AG10803 (cell line): ENCODE results near the gene ANKMY2.

Source experiments
- DNase-seq: peaks from one replicate; pipeline ENCODE4 v3.0.0; 2010; ENCODE audit warnings: low read depth
- H3K4me3 ChIP-seq: 2 replicates; pipeline ENCODE4 v1.5.1; 2011; ENCODE audit warnings: mild to moderate bottlenecking, low read length, control low read depth
- TF ChIP-seq, protein P1 (sequence below): conservative IDR thresholded peaks from 2 replicates; pipeline ENCODE4 v1.5.1; 2011; ENCODE audit warnings: mild to moderate bottlenecking, low read length, control low read depth, inconsistent platforms

The ANKMY2 gene

GRCh38 chr7:16649196-16649595 is 3.6 kb upstream of the ANKMY2 start:
- TF ChIP-seq, protein P1, sequence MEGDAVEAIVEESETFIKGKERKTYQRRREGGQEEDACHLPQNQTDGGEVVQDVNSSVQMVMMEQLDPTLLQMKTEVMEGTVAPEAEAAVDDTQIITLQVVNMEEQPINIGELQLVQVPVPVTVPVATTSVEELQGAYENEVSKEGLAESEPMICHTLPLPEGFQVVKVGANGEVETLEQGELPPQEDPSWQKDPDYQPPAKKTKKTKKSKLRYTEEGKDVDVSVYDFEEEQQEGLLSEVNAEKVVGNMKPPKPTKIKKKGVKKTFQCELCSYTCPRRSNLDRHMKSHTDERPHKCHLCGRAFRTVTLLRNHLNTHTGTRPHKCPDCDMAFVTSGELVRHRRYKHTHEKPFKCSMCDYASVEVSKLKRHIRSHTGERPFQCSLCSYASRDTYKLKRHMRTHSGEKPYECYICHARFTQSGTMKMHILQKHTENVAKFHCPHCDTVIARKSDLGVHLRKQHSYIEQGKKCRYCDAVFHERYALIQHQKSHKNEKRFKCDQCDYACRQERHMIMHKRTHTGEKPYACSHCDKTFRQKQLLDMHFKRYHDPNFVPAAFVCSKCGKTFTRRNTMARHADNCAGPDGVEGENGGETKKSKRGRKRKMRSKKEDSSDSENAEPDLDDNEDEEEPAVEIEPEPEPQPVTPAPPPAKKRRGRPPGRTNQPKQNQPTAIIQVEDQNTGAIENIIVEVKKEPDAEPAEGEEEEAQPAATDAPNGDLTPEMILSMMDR = no peak
- DNase-seq = no peak
- H3K4me3 ChIP-seq = no peak overlapping the region

- no peak for DNase-seq
- no peak overlapping the region for H3K4me3 ChIP-seq
- TF ChIP-seq, protein P1 = no peak
Measured at GRCh38 chr7:16648551-16648950, 3.0 kb upstream of the ANKMY2 start.

DNA sequence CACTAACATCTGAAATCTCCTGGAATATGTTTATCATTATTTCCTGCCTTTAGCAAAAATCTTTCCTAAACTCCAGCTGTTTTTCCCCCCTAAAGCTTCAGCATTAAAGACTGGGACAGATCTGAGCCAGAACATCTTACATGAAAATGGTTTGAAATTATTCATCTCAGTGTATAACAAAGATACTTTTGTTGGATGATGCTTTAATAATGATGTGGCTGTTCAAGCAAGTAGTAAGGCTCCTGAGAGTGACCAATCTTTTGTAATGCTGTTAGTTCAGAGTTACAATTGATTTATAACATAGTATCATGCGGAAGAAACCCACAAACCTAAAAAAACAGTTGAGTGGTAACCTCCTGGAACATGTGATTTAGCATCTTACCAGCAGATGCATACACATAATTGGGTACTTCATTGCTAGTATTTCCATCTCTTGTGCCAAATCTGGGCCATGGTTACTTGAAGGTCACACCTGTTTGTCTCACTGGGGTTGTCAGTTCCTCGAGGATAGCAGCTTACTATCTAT is 1.9 kb upstream of the ANKMY2 start:
- DNase-seq = peak; percentile 37

DNA sequence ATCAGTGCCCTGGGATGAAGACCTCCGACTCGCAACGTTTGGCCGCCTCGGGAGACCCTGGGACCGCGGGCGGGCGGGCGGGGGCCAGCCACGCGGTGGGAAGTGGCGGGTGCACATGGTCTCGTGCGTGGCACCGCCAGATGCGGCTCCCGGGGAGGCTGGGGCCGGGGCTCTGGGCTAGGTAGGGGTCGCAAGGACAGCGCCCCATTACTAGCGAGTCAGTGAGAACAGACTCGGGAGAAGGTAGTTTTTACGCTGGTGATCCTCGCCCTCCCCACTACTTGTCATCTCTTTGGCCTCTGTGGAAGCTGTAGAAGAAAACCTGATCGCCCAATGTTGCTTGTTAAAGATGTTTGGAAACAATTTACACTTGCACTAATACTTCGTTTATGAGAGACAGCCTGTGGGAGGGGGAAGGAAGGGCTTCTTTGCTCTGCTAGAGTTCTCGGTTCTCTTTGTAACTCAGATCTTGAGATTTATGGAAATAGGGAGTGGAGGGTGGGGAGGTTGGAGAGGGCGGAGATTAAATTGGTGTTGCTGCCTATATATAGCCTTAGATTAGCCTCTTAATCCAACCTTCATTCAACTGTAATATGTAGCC is 1.0 kb upstream of the ANKMY2 start:
- TF ChIP-seq, protein P1 = no peak
- DNase-seq = no peak
- peak overlapping the region; percentile 88 for H3K4me3 ChIP-seq

More for the DNA sequence above, 1.9 kb upstream of the ANKMY2 start:
- H3K4me3 ChIP-seq = peak overlapping the region; percentile 88
- TF ChIP-seq, protein P1 = no peak

DNA sequence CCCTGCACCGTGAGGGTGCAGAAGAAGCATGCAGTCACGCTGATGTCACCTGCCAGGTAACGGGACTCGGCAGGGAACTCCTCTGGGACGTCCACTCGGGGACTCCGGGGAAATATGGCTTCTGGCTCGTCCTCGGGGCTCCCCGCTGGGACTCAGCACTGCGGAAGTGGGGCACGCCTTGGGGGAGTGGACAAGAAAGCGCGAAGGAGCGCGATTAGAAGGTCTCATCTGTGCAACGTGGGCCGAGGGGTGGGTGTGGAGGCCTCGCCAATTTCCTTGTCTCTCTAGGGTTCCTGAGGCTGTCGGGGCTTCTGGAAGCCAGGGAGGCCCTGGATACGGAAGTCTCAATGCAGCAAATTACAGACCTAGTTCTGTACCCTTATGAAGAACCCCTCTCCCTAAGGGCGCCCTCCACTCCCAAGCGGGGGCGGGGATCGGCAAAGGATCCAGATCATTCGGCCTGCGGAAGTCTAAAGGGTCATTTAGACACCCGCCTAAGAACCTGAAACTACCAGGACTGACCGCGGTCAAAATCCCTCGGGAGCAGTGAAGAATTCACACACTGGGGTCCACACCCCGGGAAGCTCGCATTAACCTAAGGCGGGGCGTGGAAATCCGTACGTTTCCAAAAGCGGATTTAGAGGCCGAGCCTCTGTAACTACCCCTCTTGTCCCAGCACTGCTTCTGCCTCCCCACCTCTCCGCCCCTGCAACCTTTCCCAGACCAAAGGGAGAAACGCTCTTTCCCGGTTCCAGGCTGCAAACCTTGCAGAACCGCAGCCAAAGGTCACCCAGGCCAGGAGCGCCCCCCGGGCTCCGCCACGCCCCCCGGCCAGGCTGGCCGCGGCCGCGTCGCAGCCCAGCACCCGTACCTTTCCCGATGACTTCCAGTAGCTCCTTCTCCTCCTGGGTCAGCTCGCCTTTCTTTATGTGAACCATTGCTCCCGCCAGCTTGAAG is 640 bp downstream of the ANKMY2 start:
- DNase-seq = peak; percentile 47
- peak overlapping the region; percentile 84 for H3K4me3 ChIP-seq
- TF ChIP-seq, protein P1 = no peak

GRCh38 chr7:16644157-16644556 is 1.4 kb downstream of the ANKMY2 start:
- no peak for DNase-seq
- TF ChIP-seq, protein P1 = no peak
- peak overlapping the region; percentile 84 for H3K4me3 ChIP-seq
